Erythroblast (primary cell): ENCODE measurements around the gene FAM181B.

Experiments used
- GATA1 ChIP-seq: IDR thresholded peaks from 2 replicates; pipeline ENCODE4 v1.6.1; 2011; ENCODE audit warnings: low read depth, mild to moderate bottlenecking, control low read depth, low read length, moderate library complexity
- POLR2A ChIP-seq: IDR thresholded peaks from 2 replicates; pipeline ENCODE4 v1.6.1; 2011; ENCODE audit warnings: mild to moderate bottlenecking, low read length

GRCh38 chr11:82759649-82760048, 26.0 kb upstream of the FAM181B start:
- TF ChIP-seq POLR2A: no peak
- TF ChIP-seq GATA1: no peak
